GM10266 (cell line): Measurements from ENCODE around the gene VWA2.

ENCODE experiments used
- DNase-seq: peaks from one replicate; pipeline ENCODE4 v3.0.0; 2012; ENCODE audit errors: extremely low spot score
- CTCF ChIP-seq: IDR thresholded peaks from 2 replicates; pipeline ENCODE4 v1.5.1; 2012; ENCODE audit warnings: mild to moderate bottlenecking, low read depth; ENCODE audit not compliant: control insufficient read depth, insufficient read depth; ENCODE audit errors: missing control alignments

VWA2 gene

GRCh38 chr10:114284346-114285071 is 45.5 kb downstream of the VWA2 start:
- no peak for DNase-seq
- no peak for TF ChIP-seq CTCF

GRCh38 chr10:114285961-114286441 is 46.9 kb downstream of the VWA2 start:
- DNase-seq = no peak
- no peak for TF ChIP-seq CTCF

- TF ChIP-seq CTCF = no peak
- no peak for DNase-seq
Measured at GRCh38 chr10:114286921-114287320, 47.9 kb downstream of the VWA2 start.

GRCh38 chr10:114288424-114289095 is 49.5 kb downstream of the VWA2 start:
- no peak for DNase-seq
- TF ChIP-seq CTCF = no peak

- TF ChIP-seq CTCF = no peak
- no peak for DNase-seq
Measured at GRCh38 chr10:114289096-114289436, 50.0 kb downstream of the VWA2 start.

- no peak for TF ChIP-seq CTCF
- DNase-seq = no peak
Measured at GRCh38 chr10:114290038-114290437, 51.0 kb downstream of the VWA2 start.

GRCh38 chr10:114291076-114291475 is 52.0 kb downstream of the VWA2 start:
- no peak for DNase-seq
- TF ChIP-seq CTCF = no peak
